ENCODE measurements around the gene PDZRN4. TPM values are rescaled to one million over a fixed set of nuclear protein-coding genes. Genes with fewer than 3 reads are reported as not detected.

The PDZRN4 gene
- polyA plus RNA-seq, 2 of the 4 experiments (the other 2 are of a cell fraction), result 0.03 TPM

- Histone ChIP-seq H3K4me1 (no peaks in the 10 kb centered on the region), H3K4me2 (no peak overlapping the region), H3K27ac (no peak overlapping the region), H3K4me3 (no peak overlapping the region), H3K9me3 (no peaks in the 10 kb centered on the region)
- no peak for FAIRE-seq
- ATAC-seq, result no peak
- POLR2A ChIA-PET, result no interaction called here
- TF ChIP-seq POLR2AphosphoS2 (conservative IDR thresholded peaks at IDR 0.05; ENCODE audit: low read length) (no peak), CBX8 (IDR thresholded peaks at IDR 0.05) (no peak), PHF8 (IDR thresholded peaks at IDR 0.05; ENCODE audit: borderline replicate concordance, low read depth) (no peak), EHMT2 (IDR thresholded peaks at IDR 0.05; ENCODE audit: low read depth) (no peak), HOXA7 (CRISPR knock-in tag; IDR thresholded peaks at IDR 0.05) (no peak), RNF2 (IDR thresholded peaks at IDR 0.05; ENCODE audit: borderline replicate concordance, low read depth) (no peak)
- DNase-seq (ENCODE audit: low read depth in 1 of 2, low spot score in 1 of 2), result no peak
- CTCF ChIA-PET, result no interaction called here
- 8% methylated on average over 2 of the region's 2 CpGs for WGBS (ENCODE audit: missing lambda C conversion rate)
These were observed 177.6 kb downstream of the PDZRN4 start for GRCh38 chr12:41365653-41366171.

- ChIA-PET CTCF (no interaction called here), POLR2A (no interaction called here)
- Histone ChIP-seq H3K4me2 (no peak overlapping the region), H3K27ac (no peak overlapping the region), H3K9me3 (no peaks in the 10 kb centered on the region), H3K4me3 (no peak overlapping the region), H3K4me1 (no peaks in the 10 kb centered on the region)
- 0 out of 6 replicates have a peak, but pooled peaks of 1 of the 2 experiments have one; percentile 38 for ATAC-seq
- TF ChIP-seq EHF (CRISPR knock-in tag; IDR thresholded peaks at IDR 0.05) (no peak), HOXB5 (CRISPR knock-in tag; IDR thresholded peaks at IDR 0.05) (no peak), CBX2 (IDR thresholded peaks at IDR 0.05; ENCODE audit: borderline replicate concordance, low read depth) (no peak)
- peak in 1 of 2 experiments; percentile 38 for DNase-seq (ENCODE audit: low read depth in 1 of 2, low spot score in 1 of 2)
- FAIRE-seq, result no peak
- 29% methylated on average over 4 of the region's 4 CpGs for WGBS (ENCODE audit: missing lambda C conversion rate)
These were observed 179.7 kb downstream of the PDZRN4 start for GRCh38 chr12:41367726-41368405.

GRCh38 chr12:41380878-41381277, 192.8 kb downstream of the PDZRN4 start:
- ChIA-PET CTCF (no interaction called here), POLR2A (no interaction called here)
- FAIRE-seq (no peak), DNase-seq (ENCODE audit: low read depth in 1 of 2, low spot score in 1 of 2) (no peak), ATAC-seq (no peak)
- Histone ChIP-seq H3K4me2 (no peak overlapping the region), H3K4me3 (no peak overlapping the region), H3K27ac (no peak overlapping the region), H3K9me3 (no peaks in the 10 kb centered on the region), H3K4me1 (no peaks in the 10 kb centered on the region)
- TF ChIP-seq RNF2 (IDR thresholded peaks at IDR 0.05; ENCODE audit: borderline replicate concordance, low read depth) (no peak), POLR2A (IDR thresholded peaks at IDR 0.05; ENCODE audit: low read length) (no peak), JUN (IDR thresholded peaks at IDR 0.05) (no peak), FOSL2 (IDR thresholded peaks at IDR 0.05) (no peak), FOSL2 (CRISPR knock-in tag; IDR thresholded peaks at IDR 0.05) (no peak), HES2 (IDR thresholded peaks at IDR 0.05) (no peak), FOSB (CRISPR knock-in tag; IDR thresholded peaks at IDR 0.05) (no peak), ZNF302 (CRISPR knock-in tag; IDR thresholded peaks at IDR 0.05) (no peak), TP53 (CRISPR knock-in tag; IDR thresholded peaks at IDR 0.05) (no peak), SREBF2 (IDR thresholded peaks at IDR 0.05) (no peak), MAFK (IDR thresholded peaks at IDR 0.05; ENCODE audit: partially characterized antibody) (no peak), CTCF (IDR thresholded peaks at IDR 0.05) (no peak), ATOH8 (CRISPR knock-in tag; IDR thresholded peaks at IDR 0.05; ENCODE audit: low read depth) (no peak), MYC (IDR thresholded peaks at IDR 0.05; ENCODE audit: borderline replicate concordance, low read length) (no peak), EHMT2 (IDR thresholded peaks at IDR 0.05; ENCODE audit: low read depth) (no peak), TFCP2L1 (CRISPR knock-in tag; IDR thresholded peaks at IDR 0.05) (no peak), EHF (CRISPR knock-in tag; IDR thresholded peaks at IDR 0.05) (no peak), HOXB13 (CRISPR knock-in tag; IDR thresholded peaks at IDR 0.05; ENCODE audit: low read depth) (no peak), HMGXB4 (CRISPR knock-in tag; IDR thresholded peaks at IDR 0.05; ENCODE audit: borderline replicate concordance) (no peak)
